GM23338 (cell line): Measurements from ENCODE around the gene MAMDC2. TPM values are rescaled to one million over a fixed set of nuclear protein-coding genes. Genes with fewer than 3 reads are reported as not detected.

Source experiments
- CREB1 ChIP-seq: fragments of 250-450 bp; sonication (Bioruptor Pico); IDR thresholded peaks from 2 replicates; pipeline ENCODE4 v1.5.0; 2020; ENCODE audit warnings: low read depth, mild to moderate bottlenecking, moderate library complexity
- EZH2 ChIP-seq: fragments of 200-600 bp; sonication (generic); IDR thresholded peaks from one replicate; pipeline ENCODE4 v1.8.0; 2017; ENCODE audit warnings: antibody characterized with exemption, mild to moderate bottlenecking, low read depth; ENCODE audit not compliant: unreplicated experiment
- EZH2phosphoT487 ChIP-seq: fragments of 200-600 bp; sonication (generic); IDR thresholded peaks from one replicate; pipeline ENCODE4 v1.8.1; 2018; ENCODE audit warnings: antibody characterized with exemption; ENCODE audit not compliant: unreplicated experiment
- JUNB ChIP-seq: IDR thresholded peaks from one replicate; pipeline ENCODE4 v1.6.1; 2016; ENCODE audit warnings: antibody characterized with exemption; ENCODE audit not compliant: unreplicated experiment
- NANOG ChIP-seq: IDR thresholded peaks from 2 replicates; pipeline ENCODE4 v1.6.1; 2016; ENCODE audit warnings: antibody characterized with exemption, borderline replicate concordance
- POLR2AphosphoS5 ChIP-seq: IDR thresholded peaks from 2 replicates; pipeline ENCODE4 v1.6.1; 2016; ENCODE audit warnings: antibody characterized with exemption, low read depth
- STAT1 ChIP-seq: IDR thresholded peaks from one replicate; pipeline ENCODE4 v1.6.1; 2016; ENCODE audit warnings: antibody characterized with exemption; ENCODE audit not compliant: unreplicated experiment
- ZNF114 ChIP-seq: fragments of 250-450 bp; sonication (Bioruptor Pico); IDR thresholded peaks from 2 replicates; pipeline ENCODE4 v1.5.0; 2020; ENCODE audit warnings: mild to moderate bottlenecking, moderate library complexity
- ZNF331 ChIP-seq: fragments of 250-450 bp; sonication (Bioruptor Pico); IDR thresholded peaks from 2 replicates; pipeline ENCODE4 v1.5.0; 2020; ENCODE audit warnings: low read depth, mild to moderate bottlenecking, moderate library complexity
- polyA plus RNA-seq: library from polyadenylated mRNA; unstranded; fragments of >200 nt; fragmentation: Nextera tagmentation; extraction: Ambion mirVana; gene quantifications from 2 replicates; pipeline ENCODE4 v1.2.1, GENCODE V29; 2016
- total RNA-seq: library from RNA; depleted of rRNA; stranded (reverse); fragments of >200 nt; shearing (Covaris generic); gene quantifications from 2 replicates; pipeline ENCODE4 v1.2.3, GENCODE V29; 2014
- TF ChIP-seq, protein P1 (sequence below): fragments of 250-450 bp; sonication (Bioruptor Pico); IDR thresholded peaks from 2 replicates; pipeline ENCODE4 v1.5.0; 2020; ENCODE audit warnings: mild to moderate bottlenecking, moderate library complexity
- TF ChIP-seq, protein P2 (sequence below): IDR thresholded peaks from 2 replicates; pipeline ENCODE4 v1.6.1; 2016; ENCODE audit warnings: antibody characterized with exemption
- TF ChIP-seq, protein P3 (sequence below), 2 experiments: fragments of 200-600 bp in 1 of 2; sonication (generic) in 1 of 2; conservative IDR thresholded peaks; 2 replicates each; pipeline versions ENCODE4 v1.5.1 to v1.6.1; 2016 to 2017; ENCODE audit warnings: antibody characterized with exemption in 2 of 2, low read depth in 2 of 2, mild to moderate bottlenecking in 2 of 2, moderate library complexity in 1 of 2

Gene MAMDC2
- total and polyA plus RNA-seq, 2 experiments from 2014 or later = 7.7 to 19.6 TPM

DNA sequence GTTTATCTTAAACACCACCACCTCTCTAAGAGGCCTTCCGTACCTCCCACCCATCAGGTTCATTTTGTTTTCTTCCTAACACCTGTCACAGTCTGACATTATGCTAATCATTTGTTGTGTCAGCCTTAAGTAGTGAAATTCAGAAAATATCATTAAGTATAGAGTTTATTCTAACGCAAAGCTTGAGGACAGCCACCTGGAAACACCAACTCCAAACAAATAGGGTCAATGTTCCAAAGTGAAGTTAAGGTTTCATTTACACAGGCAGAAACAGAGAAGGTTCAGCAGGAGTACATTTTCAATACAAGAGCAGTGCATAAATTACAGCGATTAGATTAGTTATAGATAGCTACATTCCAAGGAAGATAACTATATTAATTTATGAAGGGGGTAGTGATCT, 213.9 kb downstream of the MAMDC2 start (continued):
- TF ChIP-seq, protein P1, sequence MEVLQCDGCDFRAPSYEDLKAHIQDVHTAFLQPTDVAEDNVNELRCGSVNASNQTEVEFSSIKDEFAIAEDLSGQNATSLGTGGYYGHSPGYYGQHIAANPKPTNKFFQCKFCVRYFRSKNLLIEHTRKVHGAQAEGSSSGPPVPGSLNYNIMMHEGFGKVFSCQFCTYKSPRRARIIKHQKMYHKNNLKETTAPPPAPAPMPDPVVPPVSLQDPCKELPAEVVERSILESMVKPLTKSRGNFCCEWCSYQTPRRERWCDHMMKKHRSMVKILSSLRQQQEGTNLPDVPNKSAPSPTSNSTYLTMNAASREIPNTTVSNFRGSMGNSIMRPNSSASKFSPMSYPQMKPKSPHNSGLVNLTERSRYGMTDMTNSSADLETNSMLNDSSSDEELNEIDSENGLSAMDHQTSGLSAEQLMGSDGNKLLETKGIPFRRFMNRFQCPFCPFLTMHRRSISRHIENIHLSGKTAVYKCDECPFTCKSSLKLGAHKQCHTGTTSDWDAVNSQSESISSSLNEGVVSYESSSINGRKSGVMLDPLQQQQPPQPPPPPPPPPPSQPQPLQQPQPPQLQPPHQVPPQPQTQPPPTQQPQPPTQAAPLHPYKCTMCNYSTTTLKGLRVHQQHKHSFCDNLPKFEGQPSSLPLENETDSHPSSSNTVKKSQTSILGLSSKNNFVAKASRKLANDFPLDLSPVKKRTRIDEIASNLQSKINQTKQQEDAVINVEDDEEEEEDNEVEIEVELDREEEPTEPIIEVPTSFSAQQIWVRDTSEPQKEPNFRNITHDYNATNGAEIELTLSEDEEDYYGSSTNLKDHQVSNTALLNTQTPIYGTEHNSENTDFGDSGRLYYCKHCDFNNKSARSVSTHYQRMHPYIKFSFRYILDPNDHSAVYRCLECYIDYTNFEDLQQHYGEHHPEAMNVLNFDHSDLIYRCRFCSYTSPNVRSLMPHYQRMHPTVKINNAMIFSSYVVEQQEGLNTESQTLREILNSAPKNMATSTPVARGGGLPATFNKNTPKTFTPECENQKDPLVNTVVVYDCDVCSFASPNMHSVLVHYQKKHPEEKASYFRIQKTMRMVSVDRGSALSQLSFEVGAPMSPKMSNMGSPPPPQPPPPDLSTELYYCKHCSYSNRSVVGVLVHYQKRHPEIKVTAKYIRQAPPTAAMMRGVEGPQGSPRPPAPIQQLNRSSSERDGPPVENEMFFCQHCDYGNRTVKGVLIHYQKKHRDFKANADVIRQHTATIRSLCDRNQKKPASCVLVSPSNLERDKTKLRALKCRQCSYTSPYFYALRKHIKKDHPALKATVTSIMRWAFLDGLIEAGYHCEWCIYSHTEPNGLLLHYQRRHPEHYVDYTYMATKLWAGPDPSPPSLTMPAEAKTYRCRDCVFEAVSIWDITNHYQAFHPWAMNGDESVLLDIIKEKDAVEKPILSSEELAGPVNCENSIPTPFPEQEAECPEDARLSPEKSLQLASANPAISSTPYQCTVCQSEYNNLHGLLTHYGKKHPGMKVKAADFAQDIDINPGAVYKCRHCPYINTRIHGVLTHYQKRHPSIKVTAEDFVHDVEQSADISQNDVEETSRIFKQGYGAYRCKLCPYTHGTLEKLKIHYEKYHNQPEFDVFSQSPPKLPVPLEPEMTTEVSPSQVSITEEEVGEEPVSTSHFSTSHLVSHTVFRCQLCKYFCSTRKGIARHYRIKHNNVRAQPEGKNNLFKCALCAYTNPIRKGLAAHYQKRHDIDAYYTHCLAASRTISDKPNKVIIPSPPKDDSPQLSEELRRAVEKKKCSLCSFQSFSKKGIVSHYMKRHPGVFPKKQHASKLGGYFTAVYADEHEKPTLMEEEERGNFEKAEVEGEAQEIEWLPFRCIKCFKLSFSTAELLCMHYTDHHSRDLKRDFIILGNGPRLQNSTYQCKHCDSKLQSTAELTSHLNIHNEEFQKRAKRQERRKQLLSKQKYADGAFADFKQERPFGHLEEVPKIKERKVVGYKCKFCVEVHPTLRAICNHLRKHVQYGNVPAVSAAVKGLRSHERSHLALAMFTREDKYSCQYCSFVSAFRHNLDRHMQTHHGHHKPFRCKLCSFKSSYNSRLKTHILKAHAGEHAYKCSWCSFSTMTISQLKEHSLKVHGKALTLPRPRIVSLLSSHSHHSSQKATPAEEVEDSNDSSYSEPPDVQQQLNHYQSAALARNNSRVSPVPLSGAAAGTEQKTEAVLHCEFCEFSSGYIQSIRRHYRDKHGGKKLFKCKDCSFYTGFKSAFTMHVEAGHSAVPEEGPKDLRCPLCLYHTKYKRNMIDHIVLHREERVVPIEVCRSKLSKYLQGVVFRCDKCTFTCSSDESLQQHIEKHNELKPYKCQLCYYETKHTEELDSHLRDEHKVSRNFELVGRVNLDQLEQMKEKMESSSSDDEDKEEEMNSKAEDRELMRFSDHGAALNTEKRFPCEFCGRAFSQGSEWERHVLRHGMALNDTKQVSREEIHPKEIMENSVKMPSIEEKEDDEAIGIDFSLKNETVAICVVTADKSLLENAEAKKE (CRISPR knock-in tag) = no peak
- no peak for TF ChIP-seq EZH2phosphoT487
- TF ChIP-seq ZNF331 (CRISPR knock-in tag) = no peak
- no peak for TF ChIP-seq NANOG
- TF ChIP-seq CREB1 = no peak
- TF ChIP-seq STAT1 = no peak
- no peak for TF ChIP-seq JUNB
- no peak for TF ChIP-seq ZNF114 (CRISPR knock-in tag)
- TF ChIP-seq EZH2 = no peak
- no peak for TF ChIP-seq POLR2AphosphoS5
- TF ChIP-seq, protein P2, sequence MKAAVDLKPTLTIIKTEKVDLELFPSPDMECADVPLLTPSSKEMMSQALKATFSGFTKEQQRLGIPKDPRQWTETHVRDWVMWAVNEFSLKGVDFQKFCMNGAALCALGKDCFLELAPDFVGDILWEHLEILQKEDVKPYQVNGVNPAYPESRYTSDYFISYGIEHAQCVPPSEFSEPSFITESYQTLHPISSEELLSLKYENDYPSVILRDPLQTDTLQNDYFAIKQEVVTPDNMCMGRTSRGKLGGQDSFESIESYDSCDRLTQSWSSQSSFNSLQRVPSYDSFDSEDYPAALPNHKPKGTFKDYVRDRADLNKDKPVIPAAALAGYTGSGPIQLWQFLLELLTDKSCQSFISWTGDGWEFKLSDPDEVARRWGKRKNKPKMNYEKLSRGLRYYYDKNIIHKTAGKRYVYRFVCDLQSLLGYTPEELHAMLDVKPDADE = no peak
- TF ChIP-seq, protein P3, sequence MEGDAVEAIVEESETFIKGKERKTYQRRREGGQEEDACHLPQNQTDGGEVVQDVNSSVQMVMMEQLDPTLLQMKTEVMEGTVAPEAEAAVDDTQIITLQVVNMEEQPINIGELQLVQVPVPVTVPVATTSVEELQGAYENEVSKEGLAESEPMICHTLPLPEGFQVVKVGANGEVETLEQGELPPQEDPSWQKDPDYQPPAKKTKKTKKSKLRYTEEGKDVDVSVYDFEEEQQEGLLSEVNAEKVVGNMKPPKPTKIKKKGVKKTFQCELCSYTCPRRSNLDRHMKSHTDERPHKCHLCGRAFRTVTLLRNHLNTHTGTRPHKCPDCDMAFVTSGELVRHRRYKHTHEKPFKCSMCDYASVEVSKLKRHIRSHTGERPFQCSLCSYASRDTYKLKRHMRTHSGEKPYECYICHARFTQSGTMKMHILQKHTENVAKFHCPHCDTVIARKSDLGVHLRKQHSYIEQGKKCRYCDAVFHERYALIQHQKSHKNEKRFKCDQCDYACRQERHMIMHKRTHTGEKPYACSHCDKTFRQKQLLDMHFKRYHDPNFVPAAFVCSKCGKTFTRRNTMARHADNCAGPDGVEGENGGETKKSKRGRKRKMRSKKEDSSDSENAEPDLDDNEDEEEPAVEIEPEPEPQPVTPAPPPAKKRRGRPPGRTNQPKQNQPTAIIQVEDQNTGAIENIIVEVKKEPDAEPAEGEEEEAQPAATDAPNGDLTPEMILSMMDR (conservative IDR thresholded peaks at IDR 0.05; ENCODE audit: low read depth in 2 of 2) = no peak
